Caco-2 (cell line): Measurements from ENCODE around the gene CCDC194. TPM values are rescaled to one million over a fixed set of nuclear protein-coding genes. Genes with fewer than 3 reads are reported as not detected.

Experiments
- BruUV-seq: library from RNA; stranded (reverse); fragments of 400-500 nt; replicated peaks from 2 replicates; lab custom pipeline; 2021; lab: Mats Ljungman, UMichigan
- CTCF ChIA-PET: fragments of 300-600 bp; sonication (Branson Sonifier 250); formaldehyde crosslinking; loops from one replicate; lab custom pipeline; 2022; ENCODE audit warnings: antibody characterized with exemption; lab: Charles Lee
- POLR2A ChIA-PET: fragments of 300-600 bp; sonication (Branson Sonifier 250); formaldehyde crosslinking; loops from one replicate; lab custom pipeline; 2022; ENCODE audit warnings: antibody characterized with exemption; lab: Charles Lee
- DNase-seq, 2 experiments: peaks; one replicate each; pipeline versions ENCODE4 v3.0.0 to v3.0.0-alpha.2; 2020 to 2022
- H3K27me3 ChIP-seq: replicated peaks from 2 replicates; pipeline ENCODE4 v1.6.0; 2011; ENCODE audit warnings: low read length; ENCODE audit not compliant: control insufficient read depth, insufficient read depth
- H3K36me3 ChIP-seq: 2 replicates; pipeline ENCODE4 v1.5.1; 2011; ENCODE audit warnings: low read length; ENCODE audit not compliant: control insufficient read depth, insufficient read depth
- H3K4me1 ChIP-seq: fragments of 250-450 bp; sonication (Bioruptor Pico); 2 replicates; pipeline ENCODE4 v1.5.1; 2020; ENCODE audit warnings: mild to moderate bottlenecking
- H3K4me3 ChIP-seq: 2 replicates; pipeline ENCODE4 v1.5.1; 2011; ENCODE audit warnings: low read depth, mild to moderate bottlenecking, control low read depth, low read length
- H3K9me3 ChIP-seq: fragments of 250-450 bp; sonication (Bioruptor Pico); 2 replicates; pipeline ENCODE4 v1.5.1; 2020; ENCODE audit warnings: mild to moderate bottlenecking, moderate library complexity
- H3K27ac Mint-ChIP-seq: one replicate; pipeline ENCODE4 v1.8.0; 2022; ENCODE audit warnings: mixed read lengths; ENCODE audit not compliant: unreplicated experiment
- H3K27me3 Mint-ChIP-seq: one replicate; pipeline ENCODE4 v1.8.0; 2022; ENCODE audit warnings: mixed read lengths; ENCODE audit not compliant: insufficient read depth, unreplicated experiment
- H3K36me3 Mint-ChIP-seq: one replicate; pipeline ENCODE4 v1.8.0; 2022; ENCODE audit warnings: mild to moderate bottlenecking, mixed read lengths; ENCODE audit not compliant: insufficient read depth, unreplicated experiment
- H3K4me1 Mint-ChIP-seq: one replicate; pipeline ENCODE4 v1.8.0; 2022; ENCODE audit warnings: low read depth, mixed read lengths; ENCODE audit not compliant: unreplicated experiment
- H3K4me3 Mint-ChIP-seq: one replicate; pipeline ENCODE4 v1.8.0; 2022; ENCODE audit warnings: mild to moderate bottlenecking, moderate library complexity, mixed read lengths; ENCODE audit not compliant: unreplicated experiment
- H3K9me3 Mint-ChIP-seq: one replicate; pipeline ENCODE4 v1.8.0; 2022; ENCODE audit warnings: mixed read lengths; ENCODE audit not compliant: unreplicated experiment
- CTCF ChIP-seq, 2 experiments: fragments of 200-600 bp in 1 of 2; IDR thresholded peaks; 1 replicate in 1 of 2; 2 replicates in 1 of 2; pipeline versions ENCODE4 v1.5.1 to v1.8.0; 2011 to 2022; ENCODE audit warnings: antibody characterized with exemption in 1 of 2, control low read depth in 1 of 2, inconsistent platforms in 1 of 2, low read depth in 1 of 2, low read length in 1 of 2, mild to moderate bottlenecking in 1 of 2, moderate library complexity in 1 of 2; ENCODE audit not compliant: insufficient read depth in 1 of 2, severe bottlenecking in 1 of 2, unreplicated experiment in 1 of 2
- intact Hi-C: fragments of 100-400 bp; cut with micrococcal nuclease; formaldehyde crosslinking; loops from one replicate; pipeline ENCODE4 v1.10.0; 2022; ENCODE audit not compliant: unreplicated experiment
- total RNA-seq: library from RNA; stranded (reverse); gene quantifications from 2 replicates; pipeline ENCODE4 v1.2.3, GENCODE V29; 2022

Gene CCDC194
- total RNA-seq, 1 experiment from 2014 or later: 1.3 TPM

GRCh38 chr19:17406887-17407196 is 12.8 kb upstream of the CCDC194 start:
- Histone ChIP-seq H3K36me3 (peaks cover 2% of the 10 kb centered on the region; the same call in 1 of the 2 replicates), H3K27me3 (no peaks in the 10 kb centered on the region), H3K9me3 (no peaks in the 10 kb centered on the region), H3K4me1 (peaks cover 13% of the 10 kb centered on the region), H3K4me3 (peak overlapping the region; percentile 23)
- Mint-ChIP-seq H3K36me3 (peaks cover 8% of the 10 kb centered on the region), H3K27ac (peak overlapping the region; percentile 10), H3K4me1 (peaks cover 10% of the 10 kb centered on the region), H3K27me3 (no peaks in the 10 kb centered on the region), H3K4me3 (peak overlapping the region; percentile 76), H3K9me3 (no peaks in the 10 kb centered on the region)
- ChIA-PET CTCF (interaction anchor here (0.6 to 0.8 kb wide), 2 partner anchors 13 to 138 kb away, joined by 4 to 5 read pairs; partner anchors contain the start of gene MVB12A), POLR2A (interaction anchor here (1.1 kb wide), 1 partner anchor 12 kb away, joined by 4 read pairs; no protein-coding TSS in a partner anchor)
- intact Hi-C loops: no loop called here
- no peak for DNase-seq
- BruUV-seq: TSS peak; percentile 72
- TF ChIP-seq CTCF (IDR thresholded peaks at IDR 0.05; ENCODE audit: insufficient read depth in 1 of 2, low read depth in 1 of 2, low read length in 1 of 2, severe bottlenecking in 1 of 2, unreplicated experiment in 1 of 2): no peak

- Mint-ChIP-seq H3K4me3 (peak overlapping the region; percentile 76), H3K4me1 (peaks cover 10% of the 10 kb centered on the region), H3K36me3 (peaks cover 13% of the 10 kb centered on the region), H3K9me3 (no peaks in the 10 kb centered on the region), H3K27ac (peak overlapping the region; percentile 10), H3K27me3 (no peaks in the 10 kb centered on the region)
- Histone ChIP-seq H3K4me3 (peak overlapping the region; percentile 42), H3K9me3 (no peaks in the 10 kb centered on the region), H3K27me3 (no peaks in the 10 kb centered on the region), H3K36me3 (peaks cover 2% of the 10 kb centered on the region; the same call in 1 of the 2 replicates), H3K4me1 (peaks cover 13% of the 10 kb centered on the region)
- ChIA-PET POLR2A (interaction anchor here (0.6 to 1.5 kb wide), 4 partner anchors 13 to 77 kb away, joined by 3 to 15 read pairs (median 4); partner anchors contain the start of gene MVB12A), CTCF (interaction anchor here (0.5 to 1.2 kb wide), 4 partner anchors 13 to 90 kb away, joined by 3 to 6 read pairs (median 4); partner anchors contain the start of gene MVB12A)
- no peak for TF ChIP-seq CTCF (IDR thresholded peaks at IDR 0.05; ENCODE audit: insufficient read depth in 1 of 2, low read depth in 1 of 2, low read length in 1 of 2, severe bottlenecking in 1 of 2, unreplicated experiment in 1 of 2)
- intact Hi-C loops: no loop called here
- BruUV-seq: TSS peak; percentile 68
- DNase-seq: no peak
Measured at GRCh38 chr19:17406046-17406886, 12.3 kb upstream of the CCDC194 start.

- no peak for TF ChIP-seq CTCF (IDR thresholded peaks at IDR 0.05; ENCODE audit: insufficient read depth in 1 of 2, low read depth in 1 of 2, low read length in 1 of 2, severe bottlenecking in 1 of 2, unreplicated experiment in 1 of 2)
- Histone ChIP-seq H3K4me1 (peaks cover 13% of the 10 kb centered on the region), H3K9me3 (no peaks in the 10 kb centered on the region), H3K27me3 (no peaks in the 10 kb centered on the region), H3K36me3 (peaks cover 2% of the 10 kb centered on the region; the same call in 1 of the 2 replicates), H3K4me3 (peak within 1 kb of the TSS; percentile 42)
- DNase-seq: peak; percentile 74 to 80
- no peaks in the 10 kb centered on the region for H3K27me3 Mint-ChIP-seq
- intact Hi-C loops: no loop called here
- H3K36me3 Mint-ChIP-seq: peaks cover 19% of the 10 kb centered on the region
- TSS peak; percentile 45 for BruUV-seq
- H3K4me3 Mint-ChIP-seq: peak within 1 kb of the TSS; percentile 76
- no peaks in the 10 kb centered on the region for H3K9me3 Mint-ChIP-seq
- peaks cover 10% of the 10 kb centered on the region for H3K4me1 Mint-ChIP-seq
- ChIA-PET CTCF (interaction anchor here (0.5 to 1.2 kb wide), 4 partner anchors 14 to 112 kb away, joined by 3 to 6 read pairs (median 4); partner anchors contain the start of gene MVB12A), POLR2A (interaction anchor here (0.5 to 1.5 kb wide), 5 partner anchors 14 to 888 kb away, joined by 3 to 15 read pairs (median 6); partner anchors contain the start of gene MVB12A)
- H3K27ac Mint-ChIP-seq: peak within 1 kb of the TSS; percentile 10
Measured at GRCh38 chr19:17405250-17406045, 11.5 kb upstream of the CCDC194 start, which contains the start of gene BST2. BST2 (minus strand) TSS chr19:17405630; CDS start chr19:17405575, 55 bp downstream.
